Measurements from ENCODE around the gene LPP.

DNA sequence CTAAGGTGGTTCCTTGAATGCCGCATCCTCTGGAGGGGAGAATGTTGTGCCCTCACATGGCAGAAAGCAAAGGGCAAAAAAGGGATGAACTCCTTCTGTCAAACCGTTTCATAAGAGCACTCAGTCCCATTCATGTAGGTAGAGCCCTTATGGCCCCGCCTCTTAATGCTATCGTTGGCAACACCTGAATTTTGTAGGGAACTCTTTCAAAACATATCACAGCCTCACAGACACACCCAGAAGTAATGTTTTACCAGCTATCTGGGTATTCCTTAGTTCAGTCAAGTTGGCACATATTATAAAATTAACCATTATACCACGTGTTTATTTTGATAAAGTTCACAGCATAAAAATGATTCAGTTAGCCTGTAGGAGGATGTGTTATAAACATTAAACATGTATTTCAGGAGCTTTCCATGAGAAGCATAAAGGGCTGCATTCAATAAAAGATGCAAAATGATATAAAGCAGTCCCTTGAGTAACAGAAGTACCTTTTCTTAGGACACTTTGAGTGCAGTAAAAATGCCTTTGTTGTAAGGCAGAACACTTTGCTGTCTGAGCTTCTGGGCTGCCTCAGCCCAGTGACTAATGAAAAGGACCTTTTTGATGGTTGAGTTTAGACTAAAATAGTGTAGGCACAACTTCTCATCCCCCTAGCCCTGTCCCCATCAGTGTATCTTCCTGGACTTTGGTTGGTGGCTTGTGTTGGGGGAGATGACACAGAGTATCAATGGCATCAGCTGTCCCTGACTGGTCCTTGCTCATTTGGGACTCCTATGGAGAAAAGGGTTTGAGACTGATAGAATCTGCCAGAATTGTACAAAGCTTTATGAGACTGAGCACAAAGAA is 754.3 kb downstream of the LPP start:
- TF ChIP-seq SUZ12 (IDR thresholded peaks at IDR 0.05): no peak
- no peak for TF ChIP-seq SP1 (IDR thresholded peaks at IDR 0.05)
- TF ChIP-seq BHLHE40 (IDR thresholded peaks at IDR 0.05; ENCODE audit: borderline replicate concordance): no peak
- TF ChIP-seq ARNT (IDR thresholded peaks at IDR 0.05): no peak
- no peak for TF ChIP-seq FOXK2 (IDR thresholded peaks at IDR 0.05)
- TF ChIP-seq FOXA1 (IDR thresholded peaks at IDR 0.05): no peak
- TF ChIP-seq, protein P1, sequence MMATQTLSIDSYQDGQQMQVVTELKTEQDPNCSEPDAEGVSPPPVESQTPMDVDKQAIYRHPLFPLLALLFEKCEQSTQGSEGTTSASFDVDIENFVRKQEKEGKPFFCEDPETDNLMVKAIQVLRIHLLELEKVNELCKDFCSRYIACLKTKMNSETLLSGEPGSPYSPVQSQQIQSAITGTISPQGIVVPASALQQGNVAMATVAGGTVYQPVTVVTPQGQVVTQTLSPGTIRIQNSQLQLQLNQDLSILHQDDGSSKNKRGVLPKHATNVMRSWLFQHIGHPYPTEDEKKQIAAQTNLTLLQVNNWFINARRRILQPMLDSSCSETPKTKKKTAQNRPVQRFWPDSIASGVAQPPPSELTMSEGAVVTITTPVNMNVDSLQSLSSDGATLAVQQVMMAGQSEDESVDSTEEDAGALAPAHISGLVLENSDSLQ (IDR thresholded peaks at IDR 0.05): no peak
- no peak for TF ChIP-seq FOXM1 (IDR thresholded peaks at IDR 0.05; ENCODE audit: borderline replicate concordance)
- no peak for TF ChIP-seq CTBP1 (IDR thresholded peaks at IDR 0.05; ENCODE audit: borderline replicate concordance)
- TF ChIP-seq ELF4 (IDR thresholded peaks at IDR 0.05): no peak
- no peak for TF ChIP-seq ZNF384 (IDR thresholded peaks at IDR 0.05)
- no peak for TF ChIP-seq TARDBP (IDR thresholded peaks at IDR 0.05)
- no peak for TF ChIP-seq HDGF (IDR thresholded peaks at IDR 0.05; ENCODE audit: borderline replicate concordance)
